IPS-11a (cell line): ENCODE measurements around the gene NKIRAS1.
"Not testable (repeated sequence)": the region's sequence is repeated elsewhere in the genome, so short reads cannot be mapped to it uniquely, and the experiment has no call there.

ENCODE experiments used
- H3K4me3 ChIP-seq: one replicate; pipeline ENCODE4 v1.5.1; 2013; ENCODE audit warnings: low read depth, low read length, control low read depth

The NKIRAS1 gene

GRCh38 chr3:23911397-23911796, 5.4 kb downstream of the NKIRAS1 start:
- no peak overlapping the region for H3K4me3 ChIP-seq

DNA sequence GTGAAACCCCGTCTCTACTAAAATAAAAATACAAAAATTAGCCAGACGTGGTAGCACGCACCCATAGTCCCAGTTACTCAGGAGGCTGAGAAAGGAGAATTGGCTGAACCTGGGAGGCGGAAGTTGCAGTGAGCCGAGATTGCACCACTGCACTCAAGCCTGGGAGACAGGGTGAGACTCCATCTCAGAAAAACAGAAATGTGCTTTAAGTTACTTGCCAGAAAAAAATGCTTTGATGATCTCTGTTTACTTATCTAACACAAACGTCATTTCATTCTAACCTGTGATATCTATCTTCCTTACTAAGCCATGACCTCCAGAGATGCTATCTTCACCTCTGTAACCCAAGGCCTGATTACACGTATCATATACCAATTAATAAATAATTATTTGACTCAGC, 7.4 kb downstream of the NKIRAS1 start:
- no peak overlapping the region for H3K4me3 ChIP-seq

DNA sequence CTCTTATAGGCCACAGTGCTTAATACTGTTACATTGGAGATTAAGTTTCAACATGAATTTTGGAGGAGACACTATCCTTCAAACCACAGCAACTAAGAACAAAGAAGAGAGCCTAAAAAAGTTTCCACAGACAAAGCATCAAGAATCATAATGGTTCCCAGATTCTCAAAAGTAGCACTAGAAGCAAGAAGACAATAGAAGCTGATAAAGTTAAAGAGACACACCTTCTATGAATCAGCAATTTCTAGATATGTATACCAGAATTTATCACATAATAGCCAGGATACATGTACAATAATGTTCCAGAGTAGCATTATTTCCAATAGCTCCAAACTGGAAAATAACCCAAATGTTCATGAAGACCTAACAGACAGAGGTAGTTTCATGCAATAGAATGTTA, 12.2 kb downstream of the NKIRAS1 start:
- H3K4me3 ChIP-seq, result no peak overlapping the region

- H3K4me3 ChIP-seq, result no peak overlapping the region
Measured at GRCh38 chr3:23900744-23901143, 16.0 kb downstream of the NKIRAS1 start.

- H3K4me3 ChIP-seq, result no peak overlapping the region
Measured at GRCh38 chr3:23895181-23895580, 21.6 kb downstream of the NKIRAS1 start.

DNA sequence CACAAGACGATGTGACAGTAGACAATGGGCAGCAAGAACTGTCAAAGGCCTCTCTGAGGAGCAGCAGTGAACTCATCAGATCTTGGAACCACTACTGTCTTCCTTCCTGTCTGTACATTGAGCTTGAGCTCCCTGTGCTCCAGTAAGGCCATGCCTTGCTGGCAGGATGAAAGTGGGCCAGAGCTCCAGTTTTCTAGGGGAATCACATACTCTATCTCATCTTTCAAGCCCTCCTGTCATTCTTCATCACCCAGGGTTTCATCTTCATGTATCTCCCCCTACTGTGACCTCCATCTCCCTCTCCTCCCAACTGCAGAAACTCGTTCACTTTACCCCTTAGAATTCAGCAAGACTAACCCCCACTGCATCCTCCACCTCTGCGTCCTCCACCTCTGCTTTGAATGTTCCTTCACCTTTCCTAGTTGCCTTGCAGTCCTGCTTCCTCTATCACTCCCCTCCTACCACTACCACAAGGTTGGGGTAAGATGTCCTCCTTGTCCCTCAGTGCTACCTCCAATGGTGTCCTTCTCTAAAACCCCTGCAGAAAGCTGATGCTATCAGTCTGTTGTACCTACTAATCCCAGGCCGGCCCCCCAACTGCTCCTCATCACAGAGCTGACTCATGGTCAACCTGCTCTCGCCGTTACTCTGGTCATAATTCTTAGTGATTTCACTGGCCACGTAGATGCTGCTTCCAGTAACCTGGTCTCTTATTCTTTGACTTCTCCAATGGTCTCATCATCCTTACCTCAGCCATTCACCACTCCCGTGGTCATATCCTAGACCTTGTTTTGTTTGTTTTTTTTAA, 22.3 kb downstream of the NKIRAS1 start:
- no peak overlapping the region for H3K4me3 ChIP-seq

- H3K4me3 ChIP-seq, result no peak overlapping the region
Measured at GRCh38 chr3:23889950-23890349, 26.8 kb downstream of the NKIRAS1 start.

- no peak overlapping the region for H3K4me3 ChIP-seq
Measured at GRCh38 chr3:23889386-23889785, 27.4 kb downstream of the NKIRAS1 start.

DNA sequence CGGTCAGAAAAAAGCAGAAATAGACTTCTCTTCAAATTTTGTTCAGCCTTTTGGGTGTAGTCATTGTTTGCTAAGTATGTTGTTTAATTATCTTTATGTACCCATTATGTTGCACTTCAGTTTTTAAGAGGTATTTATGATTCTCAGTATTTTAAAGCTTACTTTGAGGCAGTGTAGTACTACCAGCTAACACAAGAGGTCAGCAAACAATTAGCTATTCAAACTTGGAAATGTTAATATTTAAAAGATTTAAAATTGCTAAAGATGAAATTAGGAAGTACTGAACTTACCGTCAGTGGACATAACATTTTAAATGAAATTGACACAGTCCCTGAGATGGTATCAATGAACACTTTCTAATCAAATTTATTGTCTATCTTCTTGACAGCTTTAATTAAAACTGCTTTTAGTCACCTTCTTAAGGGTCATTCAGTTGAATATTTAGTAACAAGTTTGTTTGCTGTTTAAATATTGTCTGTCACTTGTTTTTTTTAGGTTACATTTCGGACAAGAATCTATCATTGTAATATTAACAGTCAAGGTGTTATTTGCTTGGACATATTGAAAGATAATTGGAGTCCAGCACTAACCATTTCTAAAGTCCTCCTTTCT, 28.1 kb downstream of the NKIRAS1 start:
- no peak overlapping the region for H3K4me3 ChIP-seq

GRCh38 chr3:23886311-23886710, 30.5 kb downstream of the NKIRAS1 start:
- no peak overlapping the region for H3K4me3 ChIP-seq

- no peak overlapping the region for H3K4me3 ChIP-seq
Measured at GRCh38 chr3:23885210-23885609, 31.6 kb downstream of the NKIRAS1 start.

- no peak overlapping the region for H3K4me3 ChIP-seq
Measured at GRCh38 chr3:23884481-23884880, 32.3 kb downstream of the NKIRAS1 start.

DNA sequence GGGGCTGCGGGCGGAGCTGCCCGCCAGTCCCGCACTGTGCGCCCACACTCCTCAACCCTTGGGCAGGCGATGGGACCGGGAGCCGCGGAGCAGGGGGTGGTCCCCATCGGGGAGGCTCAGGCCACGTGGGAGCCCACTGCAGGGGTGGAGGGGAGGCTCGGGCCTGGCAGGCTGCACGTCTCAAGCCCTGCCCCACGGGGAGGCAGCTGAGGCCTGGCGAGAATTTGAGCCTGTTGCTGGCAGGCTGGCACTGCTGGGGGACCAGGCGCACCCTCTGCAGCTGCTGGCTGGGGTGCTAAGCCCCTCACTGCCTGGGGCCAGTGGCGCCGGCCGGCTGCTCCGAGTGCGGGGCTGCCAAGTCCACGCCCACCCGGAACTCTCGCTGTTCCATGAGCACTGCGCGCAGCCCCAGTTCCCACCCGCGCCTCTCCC, 34.3 kb downstream of the NKIRAS1 start:
- no peak overlapping the region for H3K4me3 ChIP-seq

DNA sequence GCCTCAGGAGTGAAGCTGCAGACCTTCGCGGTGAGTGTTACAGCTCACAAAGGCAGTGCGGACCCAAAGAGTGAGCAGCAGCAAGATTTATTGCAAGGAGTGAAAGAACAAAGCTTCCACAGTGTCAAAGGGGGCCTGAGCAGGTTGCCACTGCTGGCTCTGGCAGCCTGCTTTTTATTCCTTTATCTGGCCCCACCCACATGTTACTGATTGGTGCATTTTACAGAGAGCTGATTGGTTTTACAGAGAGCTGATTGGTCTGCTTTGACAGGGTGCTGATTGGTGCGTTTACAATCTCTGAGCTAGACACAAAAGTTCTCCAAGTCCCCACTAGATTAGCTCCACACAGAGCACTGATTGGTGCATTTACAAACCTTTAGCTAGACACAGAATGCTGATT, 34.8 kb downstream of the NKIRAS1 start:
- H3K4me3 ChIP-seq, result not testable (repeated sequence)

DNA sequence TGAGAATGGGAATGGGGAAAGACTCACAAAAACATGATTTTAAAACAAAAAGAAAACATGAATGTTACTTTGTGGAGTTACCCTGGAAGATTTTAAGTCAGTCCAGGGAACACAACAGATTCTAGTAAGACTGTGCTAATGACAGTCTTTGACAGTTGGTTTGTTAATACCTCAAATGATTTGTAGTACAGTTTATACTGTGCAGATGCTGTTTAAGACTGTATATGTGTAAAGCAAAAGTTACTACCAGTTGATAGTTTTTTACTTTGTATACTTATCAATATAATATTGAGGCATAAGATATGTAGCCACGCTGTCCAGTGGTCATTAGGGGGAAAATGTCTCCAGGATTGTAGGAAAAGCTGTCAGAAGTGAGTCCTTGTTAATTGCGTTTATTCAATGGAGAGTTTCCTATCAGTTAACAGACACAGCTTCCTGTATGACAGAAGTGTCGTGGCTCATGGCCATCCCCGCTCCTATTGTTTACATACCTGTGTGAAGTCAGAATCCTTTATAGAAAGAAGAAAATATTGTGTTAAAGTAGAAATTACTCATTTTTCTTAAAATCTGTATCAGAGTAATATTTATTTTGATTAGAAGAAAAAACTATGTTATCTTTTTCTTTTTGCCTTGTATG, 36.0 kb downstream of the NKIRAS1 start:
- H3K4me3 ChIP-seq, result no peak overlapping the region

GRCh38 chr3:23879485-23879884, 37.3 kb downstream of the NKIRAS1 start:
- H3K4me3 ChIP-seq, result no peak overlapping the region

DNA sequence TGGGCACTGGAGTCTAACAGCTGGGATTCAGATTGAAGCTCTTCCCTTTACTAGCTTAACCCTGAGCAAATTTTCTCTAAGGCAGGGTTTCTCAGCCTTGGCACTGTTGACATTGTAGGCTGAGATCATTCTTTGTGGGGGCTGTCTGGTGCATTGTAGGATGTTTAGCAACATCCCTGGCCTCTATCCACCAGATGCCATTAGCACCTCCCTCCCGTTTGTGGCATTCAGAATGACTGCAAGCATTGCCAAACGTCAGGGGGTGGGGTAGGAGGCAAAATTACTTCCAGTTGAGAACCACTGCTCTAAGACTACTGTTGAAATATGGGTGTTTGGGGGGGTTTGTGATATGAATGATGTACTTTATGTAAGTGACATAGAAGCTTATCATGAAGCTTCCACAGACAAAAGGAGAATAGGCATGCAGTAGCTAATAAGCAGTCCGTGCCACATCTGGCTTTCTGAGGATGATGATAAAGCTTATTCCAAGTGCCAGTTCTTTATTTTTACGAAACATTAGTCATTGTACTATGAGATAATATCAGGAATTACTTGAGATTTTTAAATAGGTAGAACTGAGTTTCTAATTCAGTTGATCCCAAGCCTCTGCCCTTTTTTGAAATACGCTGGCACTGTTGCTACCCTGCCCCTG, 39.3 kb downstream of the NKIRAS1 start:
- no peak overlapping the region for H3K4me3 ChIP-seq

DNA sequence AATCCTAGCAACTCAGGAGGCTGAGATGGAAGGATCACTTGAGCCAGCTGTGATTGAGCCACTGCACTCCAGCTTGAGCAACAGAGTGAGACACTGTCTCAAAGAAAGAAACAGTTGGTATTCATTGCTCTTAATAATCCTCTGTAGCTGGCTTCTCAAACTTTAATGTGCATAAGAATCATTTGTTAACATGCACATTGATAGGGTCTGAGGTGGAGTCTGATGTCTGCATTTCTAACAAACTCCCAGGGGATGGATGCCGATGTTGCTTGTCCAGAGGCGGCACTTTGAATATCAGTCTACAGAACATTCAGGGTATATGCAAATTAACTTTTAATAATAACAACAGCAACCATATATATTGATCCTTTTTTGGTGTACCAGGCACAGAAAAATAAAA, 39.9 kb downstream of the NKIRAS1 start:
- H3K4me3 ChIP-seq, result no peak overlapping the region

DNA sequence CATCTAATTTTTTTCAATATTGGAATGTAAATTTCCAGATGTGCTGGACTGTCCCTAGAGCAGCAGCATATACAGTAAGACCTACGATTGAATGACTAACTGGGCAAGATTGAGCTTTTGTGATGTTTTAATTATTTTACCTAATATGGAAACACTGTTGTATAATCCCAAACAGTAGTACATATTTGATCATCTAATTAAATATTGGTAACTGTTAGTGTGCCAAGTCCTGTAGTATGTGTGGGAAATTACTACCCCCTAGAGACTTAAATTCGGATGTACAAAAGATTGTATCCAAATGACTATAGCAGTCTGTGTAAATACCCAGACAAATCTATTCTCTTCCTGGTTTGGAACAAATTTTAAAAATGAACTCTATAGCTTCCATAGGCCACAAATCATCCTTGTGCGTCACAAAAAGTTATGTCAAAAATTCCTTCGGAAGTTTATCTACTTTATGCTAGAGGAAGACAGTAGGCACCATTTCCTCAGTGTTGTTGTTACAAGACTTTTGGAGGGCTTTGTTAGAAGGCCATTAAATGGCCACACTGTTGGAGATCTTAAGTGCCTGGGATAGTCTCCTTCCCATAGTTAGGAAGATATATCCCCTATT, 41.6 kb downstream of the NKIRAS1 start:
- no peak overlapping the region for H3K4me3 ChIP-seq

DNA sequence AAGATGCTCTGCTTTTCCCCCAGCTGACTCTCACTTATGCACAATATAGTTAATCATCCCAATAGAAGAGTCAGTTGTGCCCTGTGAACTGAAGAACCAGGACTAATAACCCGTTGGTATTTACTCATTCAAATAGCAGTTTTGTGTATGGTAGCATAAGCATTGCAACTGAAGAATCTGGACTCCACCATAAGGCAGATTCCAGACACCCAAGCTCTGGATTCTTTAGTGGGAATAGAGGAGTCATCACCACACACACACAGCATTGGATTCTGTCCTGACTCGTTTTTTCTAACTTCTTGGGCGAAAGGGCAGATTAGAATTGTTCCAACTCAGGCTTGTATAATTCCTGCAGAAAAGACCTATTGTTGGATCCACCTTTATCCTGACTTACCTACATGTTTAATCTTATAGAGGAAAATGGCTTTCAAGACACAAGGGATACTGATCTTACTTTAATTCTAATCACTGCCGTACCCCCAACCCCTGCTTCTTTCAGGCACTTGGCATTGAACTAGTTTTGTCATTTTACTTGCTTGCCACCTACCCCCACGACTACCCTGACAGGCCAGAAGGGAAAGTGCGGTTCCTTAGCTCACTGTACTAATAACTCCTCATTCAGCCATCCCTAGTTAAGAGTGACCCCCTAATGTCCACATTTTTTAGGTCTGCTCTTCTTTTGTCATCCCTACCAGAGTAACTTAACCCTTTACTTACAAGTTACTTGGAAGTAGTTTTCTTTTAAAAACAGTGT, 42.3 kb downstream of the NKIRAS1 start:
- no peak overlapping the region for H3K4me3 ChIP-seq
